Stimulated activated CD8-positive, alpha-beta memory T cell treated with anti-CD3 and anti-CD28 coated beads, Interleukin-7, amount 100 ng/mL, for 48 hours (primary cell): Measurements from ENCODE around the gene CIAO2B.

ENCODE experiments used
- DNase-seq, 2 donors: peaks; one replicate each; pipeline ENCODE4 v3.0.0-alpha.2; 2020; ENCODE audit warnings: low read depth in 1 of 2; ENCODE audit errors: extremely low read depth in 1 of 2

The CIAO2B gene

GRCh38 chr16:66921729-66922450 is 12.3 kb downstream of the CIAO2B start:
- DNase-seq = no peak

GRCh38 chr16:66920924-66921680 is 13.1 kb downstream of the CIAO2B start:
- DNase-seq = no peak

GRCh38 chr16:66920299-66920590 is 14.0 kb downstream of the CIAO2B start:
- no peak for DNase-seq

- no peak for DNase-seq
These were observed 14.5 kb downstream of the CIAO2B start for GRCh38 chr16:66919569-66920298.

- no peak for DNase-seq
These were observed 15.2 kb downstream of the CIAO2B start, which contains the start of gene CDH16 for GRCh38 chr16:66918803-66919568. Gene CDH16 (minus strand): TSS chr16:66918885. CDS start chr16:66918065, 820 bp downstream.

- DNase-seq = no peak
These were observed 15.8 kb downstream of the CIAO2B start for GRCh38 chr16:66918355-66918754.

GRCh38 chr16:66917741-66918140 is 16.5 kb downstream of the CIAO2B start:
- no peak for DNase-seq

GRCh38 chr16:66916518-66916917 is 17.7 kb downstream of the CIAO2B start:
- no peak for DNase-seq

GRCh38 chr16:66915041-66915440 is 19.2 kb downstream of the CIAO2B start:
- no peak for DNase-seq

GRCh38 chr16:66914541-66914940 is 19.7 kb downstream of the CIAO2B start:
- DNase-seq = no peak

- no peak for DNase-seq
These were observed 20.5 kb downstream of the CIAO2B start for GRCh38 chr16:66913711-66914110.

- DNase-seq = no peak
These were observed 21.1 kb downstream of the CIAO2B start for GRCh38 chr16:66913081-66913480.

- DNase-seq = no peak
These were observed 22.4 kb downstream of the CIAO2B start for GRCh38 chr16:66911801-66912200.

- DNase-seq = no peak
These were observed 23.1 kb downstream of the CIAO2B start for GRCh38 chr16:66911112-66911511.

GRCh38 chr16:66910175-66910940 is 23.8 kb downstream of the CIAO2B start:
- no peak for DNase-seq

- no peak for DNase-seq
These were observed 25.2 kb downstream of the CIAO2B start for GRCh38 chr16:66908762-66909559.

GRCh38 chr16:66908116-66908515 is 26.1 kb downstream of the CIAO2B start:
- DNase-seq = no peak

- no peak for DNase-seq
These were observed 27.0 kb downstream of the CIAO2B start for GRCh38 chr16:66906916-66907836.
